Kidney epithelial cell (primary cell): ENCODE data around the gene CEP250. TPM values are rescaled to one million over a fixed set of nuclear protein-coding genes. Genes with fewer than 3 reads are reported as not detected.

Source experiments
- DNase-seq: peaks from one replicate; pipeline ENCODE4 v3.0.0-alpha.2; 2010; ENCODE audit warnings: low read depth
- H3K27me3 ChIP-seq: 2 replicates; pipeline ENCODE4 v1.6.0; 2011; ENCODE audit warnings: low read length; ENCODE audit not compliant: control insufficient read depth, insufficient read depth
- H3K36me3 ChIP-seq: 2 replicates; pipeline ENCODE4 v1.5.1; 2011; ENCODE audit warnings: low read length; ENCODE audit not compliant: control insufficient read depth, insufficient read depth
- H3K4me3 ChIP-seq: 2 replicates; pipeline ENCODE4 v1.5.1; 2011; ENCODE audit warnings: low read depth, mild to moderate bottlenecking, control low read depth, low read length
- total RNA-seq: library from RNA; depleted of rRNA; stranded (reverse); fragments of >200 nt; gene quantifications from 2 replicates; pipeline ENCODE4 v1.2.3, GENCODE V29; 2015
- TF ChIP-seq, protein P1 (sequence below): IDR thresholded peaks from 2 replicates; pipeline ENCODE4 v1.5.1; 2011; ENCODE audit warnings: mild to moderate bottlenecking, moderate library complexity, low read length, control low read depth, inconsistent platforms; ENCODE audit not compliant: insufficient read depth, poor library complexity, severe bottlenecking

The CEP250 gene
- total RNA-seq, 1 donor from 2014 or later = 65.3 TPM

DNA sequence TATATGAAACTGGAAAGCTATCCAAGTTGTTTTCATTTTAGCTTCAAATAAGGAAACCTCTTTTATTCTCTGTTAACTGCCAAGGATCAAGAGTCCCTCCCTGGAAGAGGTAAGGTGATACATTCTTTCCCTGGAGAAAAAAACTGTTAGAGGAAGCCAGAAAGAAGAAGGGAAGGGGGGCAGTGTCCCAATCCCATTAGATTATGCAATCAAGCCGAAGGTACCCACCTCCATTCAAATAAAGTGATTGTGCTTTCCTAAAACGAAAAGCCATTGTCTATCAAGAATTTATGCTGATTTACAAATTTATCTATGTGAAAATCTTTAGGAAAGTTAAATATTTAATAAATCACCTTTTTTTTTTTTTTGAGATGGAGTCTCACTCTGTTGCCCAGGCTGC is 34.1 kb upstream of the CEP250 start:
- H3K27me3 ChIP-seq = no peaks in the 10 kb centered on the region
- no peak overlapping the region for H3K4me3 ChIP-seq
- no peak for DNase-seq
- TF ChIP-seq, protein P1, sequence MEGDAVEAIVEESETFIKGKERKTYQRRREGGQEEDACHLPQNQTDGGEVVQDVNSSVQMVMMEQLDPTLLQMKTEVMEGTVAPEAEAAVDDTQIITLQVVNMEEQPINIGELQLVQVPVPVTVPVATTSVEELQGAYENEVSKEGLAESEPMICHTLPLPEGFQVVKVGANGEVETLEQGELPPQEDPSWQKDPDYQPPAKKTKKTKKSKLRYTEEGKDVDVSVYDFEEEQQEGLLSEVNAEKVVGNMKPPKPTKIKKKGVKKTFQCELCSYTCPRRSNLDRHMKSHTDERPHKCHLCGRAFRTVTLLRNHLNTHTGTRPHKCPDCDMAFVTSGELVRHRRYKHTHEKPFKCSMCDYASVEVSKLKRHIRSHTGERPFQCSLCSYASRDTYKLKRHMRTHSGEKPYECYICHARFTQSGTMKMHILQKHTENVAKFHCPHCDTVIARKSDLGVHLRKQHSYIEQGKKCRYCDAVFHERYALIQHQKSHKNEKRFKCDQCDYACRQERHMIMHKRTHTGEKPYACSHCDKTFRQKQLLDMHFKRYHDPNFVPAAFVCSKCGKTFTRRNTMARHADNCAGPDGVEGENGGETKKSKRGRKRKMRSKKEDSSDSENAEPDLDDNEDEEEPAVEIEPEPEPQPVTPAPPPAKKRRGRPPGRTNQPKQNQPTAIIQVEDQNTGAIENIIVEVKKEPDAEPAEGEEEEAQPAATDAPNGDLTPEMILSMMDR = no peak
- H3K36me3 ChIP-seq = no peaks in the 10 kb centered on the region

DNA sequence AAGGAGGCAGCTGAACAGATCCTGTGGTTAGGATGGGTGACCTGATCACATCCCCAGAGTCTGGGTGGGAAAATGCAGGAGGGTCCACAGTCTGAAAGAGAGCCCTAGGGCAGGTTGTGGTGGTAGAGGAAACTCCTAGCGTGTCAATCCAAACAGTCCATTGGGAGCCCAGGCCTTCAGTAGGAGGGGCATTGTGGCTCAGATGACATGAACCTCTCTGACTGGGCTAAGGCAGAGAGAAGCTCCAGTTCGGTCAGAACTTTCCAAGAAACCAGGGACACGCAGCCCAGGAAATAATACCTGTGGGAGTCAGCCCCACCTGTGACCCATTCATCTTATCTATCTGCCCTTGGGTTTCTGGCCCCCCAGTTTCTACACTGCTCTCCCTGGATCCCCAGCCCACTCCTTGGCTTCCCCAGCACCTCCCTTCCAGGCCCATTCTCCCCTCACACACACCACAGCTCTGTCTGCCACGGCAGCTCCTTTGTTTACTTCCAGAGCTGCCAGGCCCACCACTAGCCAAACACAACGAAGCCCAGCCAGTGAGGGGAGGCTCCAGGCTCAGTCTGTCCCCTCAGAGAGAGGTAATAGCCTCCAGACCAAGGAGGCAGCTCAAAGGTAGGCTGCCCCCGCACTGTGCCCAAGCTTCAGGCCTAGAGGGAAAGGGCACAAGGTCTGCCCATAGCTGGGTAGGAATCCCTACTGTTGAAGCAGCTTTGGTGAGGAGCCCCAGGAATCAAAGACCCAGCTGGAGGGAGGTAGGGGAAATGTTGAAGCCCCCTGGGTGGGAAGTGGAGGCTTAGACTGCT is 23.6 kb upstream of the CEP250 start:
- Histone ChIP-seq H3K36me3 (no peaks in the 10 kb centered on the region), H3K27me3 (no peaks in the 10 kb centered on the region), H3K4me3 (no peak overlapping the region)
- DNase-seq = no peak
- TF ChIP-seq, protein P1 = no peak

DNA sequence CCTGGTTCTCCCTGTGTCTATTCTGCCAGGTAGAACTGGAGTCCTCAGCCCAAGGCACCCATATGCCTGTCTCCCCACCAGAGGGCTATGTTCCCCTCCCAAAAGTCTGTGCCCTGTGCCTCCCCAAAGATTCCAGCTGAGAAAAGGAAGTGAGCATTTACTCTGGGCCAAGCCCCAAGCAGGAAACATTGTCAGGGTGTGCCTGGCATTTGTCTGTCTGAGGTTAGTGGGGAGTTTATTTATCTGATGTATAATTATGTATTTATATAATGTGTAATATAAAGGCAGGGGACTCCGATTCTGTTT is 23.0 kb upstream of the CEP250 start:
- Histone ChIP-seq H3K36me3 (no peaks in the 10 kb centered on the region), H3K27me3 (no peaks in the 10 kb centered on the region), H3K4me3 (no peak overlapping the region)
- no peak for DNase-seq
- TF ChIP-seq, protein P1 = no peak

DNA sequence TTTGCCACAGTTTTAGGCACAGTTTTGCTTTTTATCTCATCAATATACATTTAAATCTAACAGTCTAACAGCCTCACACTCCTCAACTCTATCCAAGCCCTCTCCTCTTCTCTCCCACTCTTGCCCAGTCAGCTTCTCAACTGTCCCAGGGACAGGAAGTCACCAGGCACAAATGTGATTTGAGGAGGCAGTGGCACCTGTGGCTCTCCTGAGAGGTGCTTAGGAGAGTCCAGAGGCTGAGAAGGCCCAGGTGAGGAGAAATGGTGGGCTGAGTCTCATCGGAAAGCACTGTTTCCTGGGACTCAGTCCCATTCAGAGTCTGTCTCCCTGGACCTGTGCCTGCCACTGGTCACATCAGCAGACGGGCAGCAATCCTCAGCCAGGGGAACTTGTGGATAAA is 22.1 kb upstream of the CEP250 start:
- TF ChIP-seq, protein P1 = no peak
- Histone ChIP-seq H3K27me3 (no peaks in the 10 kb centered on the region), H3K4me3 (no peak overlapping the region), H3K36me3 (no peaks in the 10 kb centered on the region)
- no peak for DNase-seq

DNA sequence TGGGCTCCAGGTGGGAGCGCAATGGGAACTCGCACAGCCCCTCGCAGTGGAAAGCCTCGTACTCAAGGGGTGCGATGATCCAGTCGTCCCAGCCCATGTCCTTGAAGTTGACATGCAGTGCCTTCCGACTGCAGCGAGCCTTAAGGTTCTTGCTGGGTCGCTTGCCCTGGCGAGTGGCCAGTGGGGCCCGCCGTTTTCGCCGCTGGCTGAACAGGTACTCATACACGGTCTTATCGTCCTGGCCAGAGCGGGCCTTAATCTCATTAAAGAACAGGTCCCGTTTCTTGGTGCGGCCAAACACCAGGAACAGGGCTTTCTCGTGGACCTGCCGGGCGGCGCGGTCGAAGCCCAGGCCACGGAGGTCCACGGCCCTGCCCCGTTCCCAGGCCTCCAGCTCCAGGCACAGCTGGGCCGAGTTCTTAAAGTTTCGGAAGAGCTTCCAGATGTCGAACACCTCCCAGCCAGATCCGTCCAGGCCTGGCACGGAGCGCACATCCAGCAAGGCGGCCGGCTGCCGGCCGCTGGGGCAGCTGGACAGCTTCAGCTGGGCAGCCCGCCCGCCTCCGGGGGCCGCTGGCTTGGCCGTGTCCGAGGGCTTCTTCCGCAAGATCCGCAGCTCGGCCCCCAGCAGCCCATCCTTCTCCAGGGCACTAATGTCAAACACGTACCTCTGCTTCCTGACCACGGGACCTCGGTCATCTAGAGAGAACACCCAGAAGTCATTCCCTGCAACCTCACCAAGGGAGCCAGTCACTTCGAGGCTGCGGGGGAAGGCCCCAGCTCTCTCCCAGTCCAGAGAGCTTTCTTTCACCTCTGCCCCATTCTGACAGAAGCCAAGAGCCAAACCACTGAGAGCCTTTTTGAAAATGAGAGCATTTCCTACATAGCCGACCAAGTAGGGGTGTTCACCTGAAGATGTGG is 21.1 kb upstream of the CEP250 start:
- no peak for DNase-seq

More for the DNA sequence above, 21.1 kb upstream of the CEP250 start:
- Histone ChIP-seq H3K27me3 (no peaks in the 10 kb centered on the region), H3K36me3 (no peaks in the 10 kb centered on the region), H3K4me3 (no peak overlapping the region)
- TF ChIP-seq, protein P1 = no peak
